Hematopoietic multipotent progenitor cell treated with erythropoietin and hydrocortisone succinate and interleukin-3 and kit ligand, for 17 days (in vitro differentiated cells): ENCODE data around the gene TASP1.
"Not testable (repeated sequence)": the region's sequence is repeated elsewhere in the genome, so short reads cannot be mapped to it uniquely, and the experiment has no call there.

Experiments used
- DNase-seq: peaks from one replicate; pipeline ENCODE4 v3.0.0-alpha.2; 2015; ENCODE audit warnings: low spot score

The TASP1 gene

GRCh38 chr20:13396826-13397225, 241.9 kb downstream of the TASP1 start:
- DNase-seq = no peak

GRCh38 chr20:13396022-13396421, 242.7 kb downstream of the TASP1 start:
- no peak for DNase-seq

- DNase-seq = no peak
Observed at GRCh38 chr20:13395232-13395631, 243.5 kb downstream of the TASP1 start.

GRCh38 chr20:13392391-13392790, 246.3 kb downstream of the TASP1 start:
- no peak for DNase-seq

- DNase-seq = no peak
Observed at GRCh38 chr20:13389115-13389514, 249.6 kb downstream of the TASP1 start.

GRCh38 chr20:13384132-13384531, 254.6 kb downstream of the TASP1 start:
- DNase-seq = no peak

- DNase-seq = no peak
Observed at GRCh38 chr20:13382786-13383185, 255.9 kb downstream of the TASP1 start.

GRCh38 chr20:13380497-13381229, 258.1 kb downstream of the TASP1 start:
- DNase-seq = not testable (repeated sequence)

GRCh38 chr20:13373400-13373799, 265.3 kb downstream of the TASP1 start:
- DNase-seq = no peak

GRCh38 chr20:13364278-13365170, 274.2 kb downstream of the TASP1 start:
- no peak for DNase-seq

- no peak for DNase-seq
Observed at GRCh38 chr20:13363473-13363872, 275.3 kb downstream of the TASP1 start.

- DNase-seq = not testable (repeated sequence)
Observed at GRCh38 chr20:13362165-13362564, 276.6 kb downstream of the TASP1 start.

GRCh38 chr20:13358936-13359335, 279.8 kb downstream of the TASP1 start:
- not testable (repeated sequence) for DNase-seq

- not testable (repeated sequence) for DNase-seq
Observed at GRCh38 chr20:13357782-13358181, 280.9 kb downstream of the TASP1 start.

GRCh38 chr20:13356591-13356990, 282.1 kb downstream of the TASP1 start:
- no peak for DNase-seq

GRCh38 chr20:13355941-13356486, 282.7 kb downstream of the TASP1 start:
- no peak for DNase-seq

GRCh38 chr20:13355411-13355810, 283.3 kb downstream of the TASP1 start:
- DNase-seq = no peak

GRCh38 chr20:13353261-13353945, 285.3 kb downstream of the TASP1 start:
- DNase-seq = no peak

- no peak for DNase-seq
Observed at GRCh38 chr20:13349235-13349604, 289.5 kb downstream of the TASP1 start.

GRCh38 chr20:13348311-13349234, 290.2 kb downstream of the TASP1 start:
- no peak for DNase-seq

- DNase-seq = no peak
Observed at GRCh38 chr20:13344671-13345070, 294.1 kb downstream of the TASP1 start.
